ENCODE data around the gene LHPP.

DNA sequence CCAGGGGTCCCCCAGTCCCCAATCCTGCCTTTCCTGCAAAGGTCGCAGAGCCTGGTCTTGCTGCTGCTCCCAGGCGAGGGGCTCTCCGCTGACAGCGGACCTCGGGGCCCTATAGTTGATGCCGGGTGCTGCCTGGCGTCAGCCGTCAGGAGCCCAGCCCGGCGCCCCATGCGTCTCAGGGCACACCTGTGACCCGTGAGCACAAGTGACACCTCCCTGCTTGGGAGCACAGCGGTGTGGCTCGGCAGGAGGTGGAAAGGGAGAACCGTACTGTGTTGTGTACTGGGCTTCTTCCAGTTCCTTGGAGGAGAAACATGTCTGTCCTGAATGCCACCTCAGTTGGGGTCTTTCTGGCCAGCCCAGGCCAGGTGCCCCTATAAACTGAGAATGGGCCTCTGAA is 56.7 kb downstream of the LHPP start:
- no peak for TF ChIP-seq CTCF (IDR thresholded peaks at IDR 0.05)
- TF ChIP-seq POLR2A (IDR thresholded peaks at IDR 0.05): no peak
